ENCODE results near the gene TPRX1.

GRCh38 chr19:47806435-47806834 is 2.1 kb upstream of the TPRX1 start:
- TF ChIP-seq CSDC2 (CRISPR knock-in tag; IDR thresholded peaks at IDR 0.05) (no peak), OSR1 (CRISPR knock-in tag; IDR thresholded peaks at IDR 0.05) (no peak), ZNF565 (CRISPR knock-in tag; conservative IDR thresholded peaks at IDR 0.05; ENCODE audit: low read depth) (no peak), ZFP30 (CRISPR knock-in tag; IDR thresholded peaks at IDR 0.05) (no peak), TSHZ2 (CRISPR knock-in tag; IDR thresholded peaks at IDR 0.05) (no peak)
- TF ChIP-seq, protein P1, sequence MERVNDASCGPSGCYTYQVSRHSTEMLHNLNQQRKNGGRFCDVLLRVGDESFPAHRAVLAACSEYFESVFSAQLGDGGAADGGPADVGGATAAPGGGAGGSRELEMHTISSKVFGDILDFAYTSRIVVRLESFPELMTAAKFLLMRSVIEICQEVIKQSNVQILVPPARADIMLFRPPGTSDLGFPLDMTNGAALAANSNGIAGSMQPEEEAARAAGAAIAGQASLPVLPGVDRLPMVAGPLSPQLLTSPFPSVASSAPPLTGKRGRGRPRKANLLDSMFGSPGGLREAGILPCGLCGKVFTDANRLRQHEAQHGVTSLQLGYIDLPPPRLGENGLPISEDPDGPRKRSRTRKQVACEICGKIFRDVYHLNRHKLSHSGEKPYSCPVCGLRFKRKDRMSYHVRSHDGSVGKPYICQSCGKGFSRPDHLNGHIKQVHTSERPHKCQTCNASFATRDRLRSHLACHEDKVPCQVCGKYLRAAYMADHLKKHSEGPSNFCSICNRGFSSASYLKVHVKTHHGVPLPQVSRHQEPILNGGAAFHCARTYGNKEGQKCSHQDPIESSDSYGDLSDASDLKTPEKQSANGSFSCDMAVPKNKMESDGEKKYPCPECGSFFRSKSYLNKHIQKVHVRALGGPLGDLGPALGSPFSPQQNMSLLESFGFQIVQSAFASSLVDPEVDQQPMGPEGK (CRISPR knock-in tag; IDR thresholded peaks at IDR 0.05; ENCODE audit: borderline replicate concordance): no peak
- TF ChIP-seq, protein P2, sequence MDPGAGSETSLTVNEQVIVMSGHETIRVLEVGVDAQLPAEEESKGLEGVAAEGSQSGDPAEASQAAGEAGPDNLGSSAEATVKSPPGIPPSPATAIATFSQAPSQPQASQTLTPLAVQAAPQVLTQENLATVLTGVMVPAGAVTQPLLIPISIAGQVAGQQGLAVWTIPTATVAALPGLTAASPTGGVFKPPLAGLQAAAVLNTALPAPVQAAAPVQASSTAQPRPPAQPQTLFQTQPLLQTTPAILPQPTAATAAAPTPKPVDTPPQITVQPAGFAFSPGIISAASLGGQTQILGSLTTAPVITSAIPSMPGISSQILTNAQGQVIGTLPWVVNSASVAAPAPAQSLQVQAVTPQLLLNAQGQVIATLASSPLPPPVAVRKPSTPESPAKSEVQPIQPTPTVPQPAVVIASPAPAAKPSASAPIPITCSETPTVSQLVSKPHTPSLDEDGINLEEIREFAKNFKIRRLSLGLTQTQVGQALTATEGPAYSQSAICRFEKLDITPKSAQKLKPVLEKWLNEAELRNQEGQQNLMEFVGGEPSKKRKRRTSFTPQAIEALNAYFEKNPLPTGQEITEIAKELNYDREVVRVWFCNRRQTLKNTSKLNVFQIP (CRISPR knock-in tag; IDR thresholded peaks at IDR 0.05; ENCODE audit: borderline replicate concordance, low read depth): no peak

Measured in SK-N-SH treated with all-trans-retinoic acid at 6 μM for 48 hours (cell line).